ENCODE data around the gene RTBDN.

DNA sequence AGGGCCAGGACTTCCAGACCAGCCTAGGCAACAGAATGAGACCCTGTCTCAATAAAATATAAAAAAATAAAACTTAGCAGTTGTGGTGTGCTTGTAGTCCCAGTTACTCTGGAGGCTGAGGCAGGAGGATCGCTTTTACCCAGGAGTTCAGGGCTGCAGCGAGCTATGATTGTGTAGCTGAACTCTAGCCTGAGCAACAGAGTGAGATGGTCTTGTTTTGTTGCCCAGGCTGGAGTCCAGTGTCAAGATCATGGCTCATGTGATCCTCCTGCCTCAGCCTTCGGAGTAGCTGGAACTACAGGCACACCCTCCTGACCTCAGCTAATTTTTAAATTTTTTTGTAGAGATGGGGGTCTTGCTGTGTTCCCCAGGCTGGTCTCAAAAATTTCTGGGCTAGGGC is 47.4 kb downstream of the RTBDN start:
- no peak for TF ChIP-seq EP300 (IDR thresholded peaks at IDR 0.05; ENCODE audit: borderline replicate concordance in 1 of 2, low read depth in 1 of 2, low read length in 1 of 2)
- TF ChIP-seq, protein P1, sequence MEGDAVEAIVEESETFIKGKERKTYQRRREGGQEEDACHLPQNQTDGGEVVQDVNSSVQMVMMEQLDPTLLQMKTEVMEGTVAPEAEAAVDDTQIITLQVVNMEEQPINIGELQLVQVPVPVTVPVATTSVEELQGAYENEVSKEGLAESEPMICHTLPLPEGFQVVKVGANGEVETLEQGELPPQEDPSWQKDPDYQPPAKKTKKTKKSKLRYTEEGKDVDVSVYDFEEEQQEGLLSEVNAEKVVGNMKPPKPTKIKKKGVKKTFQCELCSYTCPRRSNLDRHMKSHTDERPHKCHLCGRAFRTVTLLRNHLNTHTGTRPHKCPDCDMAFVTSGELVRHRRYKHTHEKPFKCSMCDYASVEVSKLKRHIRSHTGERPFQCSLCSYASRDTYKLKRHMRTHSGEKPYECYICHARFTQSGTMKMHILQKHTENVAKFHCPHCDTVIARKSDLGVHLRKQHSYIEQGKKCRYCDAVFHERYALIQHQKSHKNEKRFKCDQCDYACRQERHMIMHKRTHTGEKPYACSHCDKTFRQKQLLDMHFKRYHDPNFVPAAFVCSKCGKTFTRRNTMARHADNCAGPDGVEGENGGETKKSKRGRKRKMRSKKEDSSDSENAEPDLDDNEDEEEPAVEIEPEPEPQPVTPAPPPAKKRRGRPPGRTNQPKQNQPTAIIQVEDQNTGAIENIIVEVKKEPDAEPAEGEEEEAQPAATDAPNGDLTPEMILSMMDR (IDR thresholded peaks at IDR 0.05) = no peak
- TF ChIP-seq ZBTB33 (IDR thresholded peaks at IDR 0.05; ENCODE audit: borderline replicate concordance, low read depth) = no peak
- no peak for TF ChIP-seq POLR2AphosphoS5 (IDR thresholded peaks at IDR 0.05; ENCODE audit: low read depth, low read length)
- TF ChIP-seq YY1 (IDR thresholded peaks at IDR 0.05; ENCODE audit: low read depth) = no peak
- TF ChIP-seq IRF3 (IDR thresholded peaks at IDR 0.05; ENCODE audit: low read depth, low read length) = no peak
- no peak for TF ChIP-seq MAX (IDR thresholded peaks at IDR 0.05; ENCODE audit: low read depth)
- TF ChIP-seq, protein P2, sequence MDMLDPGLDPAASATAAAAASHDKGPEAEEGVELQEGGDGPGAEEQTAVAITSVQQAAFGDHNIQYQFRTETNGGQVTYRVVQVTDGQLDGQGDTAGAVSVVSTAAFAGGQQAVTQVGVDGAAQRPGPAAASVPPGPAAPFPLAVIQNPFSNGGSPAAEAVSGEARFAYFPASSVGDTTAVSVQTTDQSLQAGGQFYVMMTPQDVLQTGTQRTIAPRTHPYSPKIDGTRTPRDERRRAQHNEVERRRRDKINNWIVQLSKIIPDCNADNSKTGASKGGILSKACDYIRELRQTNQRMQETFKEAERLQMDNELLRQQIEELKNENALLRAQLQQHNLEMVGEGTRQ (IDR thresholded peaks at IDR 0.05; ENCODE audit: borderline replicate concordance, low read depth, low read length) = no peak
- TF ChIP-seq NRF1 (IDR thresholded peaks at IDR 0.05; ENCODE audit: low read depth, low read length) = no peak
- TF ChIP-seq SIN3A (IDR thresholded peaks at IDR 0.05; ENCODE audit: borderline replicate concordance, low read depth, low read length) = no peak
- TF ChIP-seq GABPA (IDR thresholded peaks at IDR 0.05; ENCODE audit: low read depth) = no peak
- TF ChIP-seq NFIC (IDR thresholded peaks at IDR 0.05; ENCODE audit: borderline replicate concordance) = no peak

Measured in SK-N-SH (cell line).